ENCODE data around the gene PCIF1. TPM values are rescaled to one million over a fixed set of nuclear protein-coding genes. Genes with fewer than 3 reads are reported as not detected.
A peak's percentile ranks its signal among the peaks of the same experiment; 100 is the strongest.

Gene PCIF1
- total RNA-seq, 1 experiment from 2014 or later = 26.8 TPM

DNA sequence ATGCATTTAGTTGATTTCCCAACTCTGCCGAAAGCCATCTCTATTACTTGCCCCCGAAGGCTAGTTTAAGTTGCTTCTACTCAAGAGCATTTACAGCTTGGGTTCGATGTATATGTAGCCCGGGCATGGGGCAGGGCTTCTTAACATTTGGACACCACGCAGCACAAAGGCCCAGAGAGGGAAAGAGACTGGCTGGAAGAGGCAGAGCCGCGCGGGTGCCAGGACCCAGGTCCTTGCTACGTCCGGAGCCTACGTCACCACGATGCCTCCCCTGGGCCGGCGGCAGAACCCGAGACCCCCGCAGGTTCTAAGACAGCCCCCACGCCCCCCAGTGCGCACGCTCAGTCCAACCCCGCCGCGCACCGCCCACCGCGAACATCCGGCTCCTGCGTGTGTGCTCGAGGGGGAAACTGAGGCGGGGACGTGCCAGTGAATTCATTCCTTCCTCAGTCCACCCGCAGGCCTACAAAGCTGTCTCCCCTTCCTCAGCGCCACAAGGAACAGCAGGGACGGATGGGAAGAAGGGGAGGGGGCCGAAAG lies 367 bp upstream of the PCIF1 start:
- Histone ChIP-seq H3K9ac (ENCODE audit: extremely low read depth, insufficient read length, low read length) (peak overlapping the region; percentile 95), H3K4me1 (ENCODE audit: insufficient read depth, low read length) (peaks cover 11% of the 10 kb centered on the region), H2BK12ac (ENCODE audit: insufficient read length, low read depth, low read length) (no peak overlapping the region), H3K23me2 (ENCODE audit: insufficient read length, low read depth, low read length, poor library complexity, severe bottlenecking) (peaks cover 11% of the 10 kb centered on the region), H3K23ac (ENCODE audit: insufficient read length, low read depth, low read length) (no peak overlapping the region), H3K27ac (ENCODE audit: insufficient read length, low read depth, low read length) (peak overlapping the region; percentile 61), H4K5ac (ENCODE audit: insufficient read length, low read depth, low read length) (peak overlapping the region; percentile 6), H4K91ac (ENCODE audit: insufficient read length, low read depth, low read length) (no peak overlapping the region), H3K79me2 (ENCODE audit: insufficient read depth, low read length) (peaks cover 4% of the 10 kb centered on the region; the same call in 1 of the 2 replicates), H3K79me1 (ENCODE audit: insufficient read depth, low read depth, low read length, poor library complexity, severe bottlenecking) (no peaks in the 10 kb centered on the region), H3K9me3 (ENCODE audit: control insufficient read depth, low read depth, low read length) (no peaks in the 10 kb centered on the region), H3K27me3 (ENCODE audit: insufficient read depth, low read length) (no peaks in the 10 kb centered on the region), H3K4me2 (ENCODE audit: insufficient read depth, insufficient read length, low read length) (peak overlapping the region; percentile 70), H2BK5ac (ENCODE audit: insufficient read length, low read length) (no peak overlapping the region), H2BK20ac (ENCODE audit: low read depth, low read length, poor library complexity, severe bottlenecking) (no peak overlapping the region), H2AK5ac (ENCODE audit: insufficient read length, low read length) (no peak overlapping the region), H3T11ph (ENCODE audit: low read length) (no peak overlapping the region), H4K8ac (replicated peaks; ENCODE audit: insufficient read length, low read depth, low read length) (no peak overlapping the region), H3K56ac (ENCODE audit: insufficient read length, low read depth, low read length) (no peak overlapping the region), H2AFZ (ENCODE audit: low read length) (no peak overlapping the region), H2BK15ac (ENCODE audit: low read depth, low read length) (no peak overlapping the region), H2BK120ac (ENCODE audit: low read depth, low read length, poor library complexity, severe bottlenecking) (no peak overlapping the region), H4K20me1 (ENCODE audit: control insufficient read depth, insufficient read depth, insufficient read length) (no peaks in the 10 kb centered on the region), H3K14ac (ENCODE audit: insufficient read depth, low read length) (peak overlapping the region; percentile 88), H3K4ac (ENCODE audit: low read depth, low read length) (no peak overlapping the region), H3K18ac (ENCODE audit: insufficient read length, low read depth, low read length) (peak overlapping the region; percentile 93)
- H3K27ac Mint-ChIP-seq = peak overlapping the region; percentile 99 to 100 (median 100)
- H3K27me3 Mint-ChIP-seq (ENCODE audit: low read depth) = no peaks in the 10 kb centered on the region; the same call in 1 of the 2 replicates
- H3K9me3 Mint-ChIP-seq = no peaks in the 10 kb centered on the region
- TF ChIP-seq, protein P1, sequence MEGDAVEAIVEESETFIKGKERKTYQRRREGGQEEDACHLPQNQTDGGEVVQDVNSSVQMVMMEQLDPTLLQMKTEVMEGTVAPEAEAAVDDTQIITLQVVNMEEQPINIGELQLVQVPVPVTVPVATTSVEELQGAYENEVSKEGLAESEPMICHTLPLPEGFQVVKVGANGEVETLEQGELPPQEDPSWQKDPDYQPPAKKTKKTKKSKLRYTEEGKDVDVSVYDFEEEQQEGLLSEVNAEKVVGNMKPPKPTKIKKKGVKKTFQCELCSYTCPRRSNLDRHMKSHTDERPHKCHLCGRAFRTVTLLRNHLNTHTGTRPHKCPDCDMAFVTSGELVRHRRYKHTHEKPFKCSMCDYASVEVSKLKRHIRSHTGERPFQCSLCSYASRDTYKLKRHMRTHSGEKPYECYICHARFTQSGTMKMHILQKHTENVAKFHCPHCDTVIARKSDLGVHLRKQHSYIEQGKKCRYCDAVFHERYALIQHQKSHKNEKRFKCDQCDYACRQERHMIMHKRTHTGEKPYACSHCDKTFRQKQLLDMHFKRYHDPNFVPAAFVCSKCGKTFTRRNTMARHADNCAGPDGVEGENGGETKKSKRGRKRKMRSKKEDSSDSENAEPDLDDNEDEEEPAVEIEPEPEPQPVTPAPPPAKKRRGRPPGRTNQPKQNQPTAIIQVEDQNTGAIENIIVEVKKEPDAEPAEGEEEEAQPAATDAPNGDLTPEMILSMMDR (conservative IDR thresholded peaks at IDR 0.05) = no peak
- peak; percentile 79 for DNase-seq
- H3K36me3 Mint-ChIP-seq (ENCODE audit: insufficient read depth in 1 of 3, low read depth in 3 of 3) = peaks cover 8 to 21% (median 19%) of the 10 kb centered on the region in 3 experiments; a peak in 6 of 7 replicates
- H3K4me3 Mint-ChIP-seq = peak overlapping the region; percentile 97 to 98
- no CpG with 5 or more reads among the region's 34 CpGs for WGBS (ENCODE audit: extremely low coverage, insufficient read length, low lambda C conversion rate)
- H3K4me1 Mint-ChIP-seq = peaks cover 29 to 32% of the 10 kb centered on the region in 2 experiments
